Astrocyte (in vitro differentiated cells and primary cell): ENCODE measurements around the gene WASF1.

Source experiments
- CTCF ChIP-seq: IDR thresholded peaks from 2 replicates; pipeline ENCODE4 v1.5.1; 2011; ENCODE audit warnings: low read depth, mild to moderate bottlenecking, inconsistent platforms, low read length, moderate library complexity; ENCODE audit not compliant: insufficient read depth
- EZH2 ChIP-seq: IDR thresholded peaks from 2 replicates; pipeline ENCODE4 v1.6.1; 2012; ENCODE audit warnings: mild to moderate bottlenecking, low read length, inconsistent platforms; ENCODE audit not compliant: insufficient read depth

DNA sequence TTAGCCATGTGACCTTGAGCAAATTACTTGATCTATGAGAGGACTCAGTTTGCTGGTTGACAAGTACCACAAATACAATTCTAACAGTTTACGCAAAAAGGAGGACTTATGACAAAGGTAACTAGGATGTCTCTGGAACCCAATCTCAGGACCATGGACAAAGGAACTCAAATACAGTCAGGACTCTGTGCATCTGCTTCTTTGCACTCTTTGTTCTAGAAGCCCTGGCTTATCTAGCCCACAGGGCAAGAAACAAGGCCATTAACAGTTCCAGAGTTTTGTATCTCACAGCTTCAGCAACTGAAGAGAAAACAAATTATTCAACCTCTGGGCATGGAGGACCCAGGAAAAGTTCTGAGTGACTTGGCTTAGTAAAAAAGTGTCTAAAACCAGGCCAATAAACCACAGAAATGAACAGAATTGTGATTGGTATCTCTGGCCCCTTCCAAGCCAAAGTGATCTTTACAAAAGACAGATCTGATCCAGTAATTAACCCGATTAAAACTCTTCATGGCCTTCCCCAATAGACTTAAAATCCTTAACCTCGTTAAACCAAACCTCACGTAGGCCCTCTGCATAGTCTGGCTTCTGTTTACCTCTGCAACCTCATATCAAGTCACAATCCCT, 5.9 kb downstream of the WASF1 start:
- TF ChIP-seq CTCF (no peak), EZH2 (no peak)
